Trophoblast cell (in vitro differentiated cells and primary cell): ENCODE measurements around the gene ITGB5.
A peak's percentile ranks its signal among the peaks of the same experiment; 100 is the strongest.

Experiments
- DNase-seq, 2 donors: peaks; one replicate each; pipeline ENCODE4 v3.0.0-alpha.2; 2016
- H2AFZ ChIP-seq: 2 replicates; pipeline ENCODE4 v1.6.1; 2013; ENCODE audit warnings: low read length, moderate library complexity, mild to moderate bottlenecking; ENCODE audit not compliant: insufficient read depth, poor library complexity
- H2AK5ac ChIP-seq: 2 replicates; pipeline ENCODE4 v1.6.1; 2013; ENCODE audit warnings: mild to moderate bottlenecking, low read length
- H2BK120ac ChIP-seq: 2 replicates; pipeline ENCODE4 v1.6.1; 2013; ENCODE audit warnings: low read length, mild to moderate bottlenecking, moderate library complexity; ENCODE audit not compliant: insufficient read depth, poor library complexity
- H2BK12ac ChIP-seq: 2 replicates; pipeline ENCODE4 v1.6.1; 2013; ENCODE audit warnings: mild to moderate bottlenecking, low read length, moderate library complexity
- H2BK5ac ChIP-seq: 2 replicates; pipeline ENCODE4 v1.6.1; 2013; ENCODE audit warnings: low read length, low read depth, moderate library complexity, mild to moderate bottlenecking; ENCODE audit not compliant: poor library complexity
- H3K14ac ChIP-seq: 2 replicates; pipeline ENCODE4 v1.6.1; 2013; ENCODE audit warnings: mild to moderate bottlenecking, low read length
- H3K18ac ChIP-seq: 2 replicates; pipeline ENCODE4 v1.6.1; 2013; ENCODE audit warnings: mild to moderate bottlenecking, low read length
- H3K23ac ChIP-seq: 2 replicates; pipeline ENCODE4 v1.6.1; 2013; ENCODE audit warnings: low read length
- H3K27ac ChIP-seq: 2 replicates; pipeline ENCODE4 v1.5.1; 2013; ENCODE audit warnings: low read depth, mild to moderate bottlenecking, inconsistent platforms, low read length, moderate library complexity
- H3K27me3 ChIP-seq: 2 replicates; pipeline ENCODE4 v1.6.1; 2013; ENCODE audit warnings: inconsistent platforms, mild to moderate bottlenecking, low read length, moderate library complexity; ENCODE audit not compliant: insufficient read depth
- H3K36me3 ChIP-seq, 2 experiments: 1 replicate in 1 of 2; 2 replicates in 1 of 2; pipeline ENCODE4 v1.6.1; 2013; ENCODE audit warnings: low read length in 2 of 2, mild to moderate bottlenecking in 2 of 2, moderate library complexity in 1 of 2; ENCODE audit not compliant: insufficient read depth in 2 of 2, control insufficient read depth in 1 of 2
- H3K4ac ChIP-seq: 2 replicates; pipeline ENCODE4 v1.6.1; 2013; ENCODE audit warnings: low read depth, mild to moderate bottlenecking, low read length, moderate library complexity
- H3K4me1 ChIP-seq, 2 experiments: 1 replicate in 1 of 2; 2 replicates in 1 of 2; pipeline ENCODE4 v1.6.1; 2013; ENCODE audit warnings: low read length in 2 of 2, mild to moderate bottlenecking in 2 of 2, moderate library complexity in 1 of 2; ENCODE audit not compliant: insufficient read depth in 2 of 2, control insufficient read depth in 1 of 2
- H3K4me2 ChIP-seq: 2 replicates; pipeline ENCODE4 v1.6.1; 2013; ENCODE audit warnings: inconsistent platforms, mild to moderate bottlenecking, low read length, moderate library complexity
- H3K4me3 ChIP-seq: 2 replicates; pipeline ENCODE4 v1.5.1; 2013; ENCODE audit warnings: mild to moderate bottlenecking, low read depth, low read length, inconsistent platforms
- H3K79me1 ChIP-seq: one replicate; pipeline ENCODE4 v1.6.1; 2013; ENCODE audit warnings: low read length
- H3K79me2 ChIP-seq: 2 replicates; pipeline ENCODE4 v1.6.1; 2013; ENCODE audit warnings: low read length, mild to moderate bottlenecking; ENCODE audit not compliant: control insufficient read depth, insufficient read depth, poor library complexity
- H3K9ac ChIP-seq: 2 replicates; pipeline ENCODE4 v1.6.1; 2013; ENCODE audit warnings: mild to moderate bottlenecking, low read length
- H3K9me3 ChIP-seq: 2 replicates; pipeline ENCODE4 v1.6.1; 2013; ENCODE audit warnings: low read depth, mild to moderate bottlenecking, control low read depth, inconsistent platforms, low read length; ENCODE audit not compliant: insufficient read depth
- H4K12ac ChIP-seq: 2 replicates; pipeline ENCODE4 v1.6.1; 2013; ENCODE audit warnings: low read depth, mild to moderate bottlenecking, low read length, moderate library complexity
- H4K8ac ChIP-seq: 2 replicates; pipeline ENCODE4 v1.6.1; 2013; ENCODE audit warnings: low read depth, mild to moderate bottlenecking, low read length, moderate library complexity
- H4K91ac ChIP-seq: one replicate; pipeline ENCODE4 v1.6.1; 2013; ENCODE audit warnings: low read depth, mild to moderate bottlenecking, low read length, moderate library complexity
- WGBS: extraction: QIAGEN DNeasy Blood & Tissue Kit; methylation state at CpG from one replicate; pipeline ENCODE4 v1.1.7; 2013; ENCODE audit warnings: missing lambda C conversion rate; ENCODE audit not compliant: insufficient read length, insufficient coverage; ENCODE audit errors: extremely low coverage; 5-methylcytosine and 5-hydroxymethylcytosine counted together

Gene ITGB5

GRCh38 chr3:124771083-124771445 is 116.1 kb downstream of the ITGB5 start:
- peak overlapping the region; percentile 62 for H2BK5ac ChIP-seq
- no peak overlapping the region for H3K23ac ChIP-seq
- no peak overlapping the region for H4K12ac ChIP-seq
- H3K79me1 ChIP-seq = peaks cover 54% of the 10 kb centered on the region
- H2AFZ ChIP-seq = no peak overlapping the region
- peak overlapping the region; percentile 43 for H3K14ac ChIP-seq
- H4K91ac ChIP-seq = peak overlapping the region; percentile 76
- H2BK12ac ChIP-seq = peak overlapping the region; percentile 27
- peaks cover 30 to 45% of the 10 kb centered on the region in 2 experiments for H3K36me3 ChIP-seq
- H3K27ac ChIP-seq = peak overlapping the region; percentile 86
- WGBS = no CpG with 5 or more reads among the region's 2 CpGs
- H3K79me2 ChIP-seq = peaks cover 13% of the 10 kb centered on the region
- H3K9me3 ChIP-seq = no peaks in the 10 kb centered on the region
- no peak overlapping the region for H3K4me2 ChIP-seq
- no peak overlapping the region for H3K4me3 ChIP-seq
- no peak overlapping the region for H3K9ac ChIP-seq
- H3K18ac ChIP-seq = no peak overlapping the region
- no peak for DNase-seq
- H2AK5ac ChIP-seq = no peak overlapping the region
- no peak overlapping the region for H4K8ac ChIP-seq
- peaks cover 48 to 61% of the 10 kb centered on the region in 2 experiments for H3K4me1 ChIP-seq
- H3K27me3 ChIP-seq = no peaks in the 10 kb centered on the region
- H2BK120ac ChIP-seq = peak overlapping the region; percentile 64
- no peak overlapping the region for H3K4ac ChIP-seq

DNA sequence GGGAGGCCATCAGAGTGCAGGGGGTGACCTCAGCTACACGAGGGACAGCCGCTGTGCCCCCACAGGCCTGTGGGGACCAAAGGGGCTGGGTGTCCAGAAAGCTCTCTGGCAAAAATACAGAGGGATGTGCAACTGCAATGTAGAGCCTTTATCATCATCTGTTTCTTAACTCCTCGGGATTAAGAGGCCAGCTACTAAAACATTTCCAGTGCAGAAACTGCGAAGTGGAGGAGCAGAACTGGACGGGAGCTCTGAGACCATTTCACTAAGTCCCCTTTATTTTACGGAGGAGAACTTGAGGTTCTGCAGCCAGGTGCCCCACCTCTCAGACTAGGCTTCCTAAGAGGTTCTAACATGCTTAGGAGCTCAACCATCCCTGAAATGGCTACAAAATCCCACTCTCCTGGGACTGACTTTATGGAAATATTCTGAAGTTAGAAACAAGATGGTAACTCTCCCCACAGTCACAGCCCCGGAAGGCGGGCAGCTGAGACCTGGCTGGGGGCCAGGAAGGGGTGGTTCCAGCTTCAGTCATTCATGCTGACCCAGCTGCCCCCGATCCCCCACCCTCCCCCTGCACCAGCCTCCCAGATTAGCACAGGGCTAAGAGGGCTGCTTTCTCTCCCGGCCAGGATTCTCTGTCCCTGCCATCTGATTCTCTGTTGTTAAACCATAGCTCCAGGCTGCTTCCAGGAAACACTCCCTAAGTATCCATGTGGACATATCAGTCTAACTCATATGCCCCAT is 116.7 kb downstream of the ITGB5 start:
- no peak overlapping the region for H3K9ac ChIP-seq
- H3K4me3 ChIP-seq = no peak overlapping the region
- WGBS = no CpG with 5 or more reads among the region's 10 CpGs
- H3K36me3 ChIP-seq = peaks cover 33 to 45% of the 10 kb centered on the region in 2 experiments
- H3K14ac ChIP-seq = peak overlapping the region; percentile 42
- peak overlapping the region; percentile 83 for H4K8ac ChIP-seq
- H2AK5ac ChIP-seq = peak overlapping the region; percentile 71
- no peak overlapping the region for H4K12ac ChIP-seq
- no peak overlapping the region for H3K23ac ChIP-seq
- peaks cover 49% of the 10 kb centered on the region for H3K79me1 ChIP-seq
- peak overlapping the region; percentile 41 for H2BK5ac ChIP-seq
- H3K18ac ChIP-seq = peak overlapping the region; percentile 66
- H3K79me2 ChIP-seq = peaks cover 13% of the 10 kb centered on the region
- DNase-seq = no peak
- H2BK120ac ChIP-seq = peak overlapping the region; percentile 64
- H3K27me3 ChIP-seq = no peaks in the 10 kb centered on the region
- H3K9me3 ChIP-seq = no peaks in the 10 kb centered on the region
- peak overlapping the region; percentile 7 for H2AFZ ChIP-seq
- peak overlapping the region; percentile 37 for H3K4ac ChIP-seq
- H3K27ac ChIP-seq = peak overlapping the region; percentile 86
- peak overlapping the region; percentile 45 for H2BK12ac ChIP-seq
- H4K91ac ChIP-seq = peak overlapping the region; percentile 88
- peaks cover 44 to 56% of the 10 kb centered on the region in 2 experiments for H3K4me1 ChIP-seq
- no peak overlapping the region for H3K4me2 ChIP-seq

DNA sequence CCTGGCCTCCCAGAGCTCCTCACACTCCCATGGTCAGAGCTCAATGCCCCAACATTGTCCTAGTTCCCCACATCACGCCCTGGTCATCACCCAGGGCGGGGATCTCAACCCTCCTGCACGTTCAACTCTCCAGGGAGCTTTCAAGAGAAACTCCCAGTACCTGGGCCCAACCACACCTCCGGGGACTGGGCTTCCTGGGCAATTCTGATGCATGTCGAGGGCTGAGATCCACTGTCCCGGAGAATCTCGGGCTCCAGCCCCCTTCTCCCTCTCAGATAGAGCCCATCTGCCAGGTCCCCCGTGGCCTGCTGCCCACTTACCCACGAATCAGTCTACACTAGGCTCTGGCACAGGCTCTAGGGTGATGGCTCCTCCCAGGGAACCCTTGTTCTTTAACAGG is 117.7 kb downstream of the ITGB5 start:
- Histone ChIP-seq H2AK5ac (peak overlapping the region; percentile 64), H3K36me3 (peaks cover 40 to 50% of the 10 kb centered on the region in 2 experiments), H3K9ac (no peak overlapping the region), H3K14ac (peak overlapping the region; percentile 83), H3K79me1 (peaks cover 51% of the 10 kb centered on the region), H3K4me1 (peaks cover 50 to 59% of the 10 kb centered on the region in 2 experiments), H3K4me2 (no peak overlapping the region), H3K4me3 (no peak overlapping the region), H2BK120ac (peak overlapping the region; percentile 96), H3K18ac (peak overlapping the region; percentile 87), H3K4ac (peak overlapping the region; percentile 19), H3K27ac (peak overlapping the region; percentile 73), H4K8ac (peak overlapping the region; percentile 63), H2BK12ac (peak overlapping the region; percentile 90), H2AFZ (no peak overlapping the region), H3K23ac (no peak overlapping the region), H2BK5ac (peak overlapping the region; percentile 41), H4K12ac (peak overlapping the region; percentile 22), H3K9me3 (peaks cover 2% of the 10 kb centered on the region), H4K91ac (peak overlapping the region; percentile 88), H3K79me2 (peaks cover 16% of the 10 kb centered on the region), H3K27me3 (no peaks in the 10 kb centered on the region)
- WGBS = no CpG with 5 or more reads among the region's 9 CpGs
- DNase-seq = no peak

- Histone ChIP-seq H2BK12ac (peak overlapping the region; percentile 45), H2AK5ac (no peak overlapping the region), H3K79me1 (peaks cover 48% of the 10 kb centered on the region), H3K27me3 (no peaks in the 10 kb centered on the region), H2BK120ac (peak overlapping the region; percentile 96), H3K27ac (peak overlapping the region; percentile 73), H3K4me1 (peaks cover 47 to 59% of the 10 kb centered on the region in 2 experiments), H4K12ac (no peak overlapping the region), H3K79me2 (peaks cover 16% of the 10 kb centered on the region), H3K18ac (peak overlapping the region; percentile 32), H3K23ac (no peak overlapping the region), H2BK5ac (no peak overlapping the region), H3K36me3 (peaks cover 39 to 48% of the 10 kb centered on the region in 2 experiments), H3K4me3 (no peak overlapping the region), H4K8ac (peak overlapping the region; percentile 14), H3K4me2 (no peak overlapping the region), H3K9me3 (peaks cover 2% of the 10 kb centered on the region), H2AFZ (no peak overlapping the region), H4K91ac (no peak overlapping the region), H3K9ac (no peak overlapping the region), H3K14ac (peak overlapping the region; percentile 28), H3K4ac (no peak overlapping the region)
- no CpG with 5 or more reads among the region's 7 CpGs for WGBS
- DNase-seq = peak in 1 of 2 donors; percentile 44
Measured at GRCh38 chr3:124768812-124769211, 118.4 kb downstream of the ITGB5 start.
